ENCODE measurements around the gene BDKRB2.

DNA sequence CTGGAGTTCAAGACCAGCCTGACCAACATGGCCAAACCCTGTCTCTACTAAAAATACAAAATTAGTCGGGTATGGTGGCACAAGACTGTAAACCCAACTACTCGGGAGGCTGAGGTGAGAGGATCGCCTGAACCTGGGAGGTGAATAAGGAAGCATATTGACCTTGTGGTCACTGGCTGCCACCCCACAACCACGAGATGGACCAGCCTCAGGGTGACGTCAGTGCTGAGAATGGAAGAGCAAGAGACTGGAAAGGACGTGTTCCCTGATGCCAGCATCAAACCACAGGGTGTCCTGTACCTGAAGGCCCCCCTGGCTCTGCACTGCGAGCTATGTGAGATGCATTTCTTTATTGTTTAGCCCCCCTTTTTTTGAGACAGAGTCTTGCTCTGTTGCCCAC lies 45.9 kb upstream of the BDKRB2 start:
- no peak for TF ChIP-seq HDAC2 (IDR thresholded peaks at IDR 0.05)
- TF ChIP-seq, protein P1, sequence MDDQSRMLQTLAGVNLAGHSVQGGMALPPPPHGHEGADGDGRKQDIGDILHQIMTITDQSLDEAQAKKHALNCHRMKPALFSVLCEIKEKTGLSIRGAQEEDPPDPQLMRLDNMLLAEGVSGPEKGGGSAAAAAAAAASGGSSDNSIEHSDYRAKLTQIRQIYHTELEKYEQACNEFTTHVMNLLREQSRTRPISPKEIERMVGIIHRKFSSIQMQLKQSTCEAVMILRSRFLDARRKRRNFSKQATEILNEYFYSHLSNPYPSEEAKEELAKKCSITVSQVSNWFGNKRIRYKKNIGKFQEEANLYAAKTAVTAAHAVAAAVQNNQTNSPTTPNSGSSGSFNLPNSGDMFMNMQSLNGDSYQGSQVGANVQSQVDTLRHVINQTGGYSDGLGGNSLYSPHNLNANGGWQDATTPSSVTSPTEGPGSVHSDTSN (IDR thresholded peaks at IDR 0.05) = no peak
- TF ChIP-seq RFX5 (IDR thresholded peaks at IDR 0.05) = no peak
